HG02981 (cell line): Measurements from ENCODE around the gene PPT1.

Experiments used
- ATAC-seq: cut with Tn5 transposase; IDR thresholded peaks from one replicate; pipeline ENCODE4 v1.9.1; 2021; ENCODE audit warnings: mild to moderate bottlenecking, moderate library complexity; ENCODE audit not compliant: unreplicated experiment

PPT1 gene

GRCh38 chr1:40032240-40032891, 64.7 kb downstream of the PPT1 start:
- ATAC-seq: no peak

GRCh38 chr1:40030528-40031135, 66.4 kb downstream of the PPT1 start:
- no peak for ATAC-seq

- ATAC-seq: no peak
Measured at GRCh38 chr1:40029608-40030007, 67.4 kb downstream of the PPT1 start.

GRCh38 chr1:40027647-40028046, 69.4 kb downstream of the PPT1 start:
- no peak for ATAC-seq

GRCh38 chr1:40024671-40025070, 72.4 kb downstream of the PPT1 start:
- ATAC-seq: no peak

- no peak for ATAC-seq
Measured at GRCh38 chr1:40023379-40023944, 73.6 kb downstream of the PPT1 start.
